Measurements from ENCODE around the gene CHRM4. TPM values are rescaled to one million over a fixed set of nuclear protein-coding genes. Genes with fewer than 3 reads are reported as not detected.

Gene CHRM4
- total RNA-seq, 1 donor, result 0.36 TPM

DNA sequence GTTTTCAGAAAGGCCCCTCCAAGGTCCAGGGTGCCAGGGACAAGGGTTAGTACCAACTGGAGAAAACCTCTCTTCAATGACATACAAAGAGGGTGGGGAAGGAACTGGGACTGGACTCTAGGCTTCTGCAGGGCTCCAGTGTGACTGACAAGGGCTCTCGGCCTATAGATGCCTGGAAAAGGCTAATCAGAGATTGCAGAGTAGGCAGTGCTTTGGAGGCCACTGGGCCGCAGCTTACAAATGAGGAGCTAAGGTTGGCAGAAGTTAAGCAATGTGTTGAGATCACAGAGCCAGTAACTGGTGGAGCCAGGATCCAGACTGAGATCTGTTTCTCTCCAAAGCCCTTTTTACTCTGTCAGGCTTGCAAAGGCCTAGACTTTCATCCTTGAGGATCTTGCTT, 51.8 kb downstream of the CHRM4 start:
- TF ChIP-seq, protein P1, sequence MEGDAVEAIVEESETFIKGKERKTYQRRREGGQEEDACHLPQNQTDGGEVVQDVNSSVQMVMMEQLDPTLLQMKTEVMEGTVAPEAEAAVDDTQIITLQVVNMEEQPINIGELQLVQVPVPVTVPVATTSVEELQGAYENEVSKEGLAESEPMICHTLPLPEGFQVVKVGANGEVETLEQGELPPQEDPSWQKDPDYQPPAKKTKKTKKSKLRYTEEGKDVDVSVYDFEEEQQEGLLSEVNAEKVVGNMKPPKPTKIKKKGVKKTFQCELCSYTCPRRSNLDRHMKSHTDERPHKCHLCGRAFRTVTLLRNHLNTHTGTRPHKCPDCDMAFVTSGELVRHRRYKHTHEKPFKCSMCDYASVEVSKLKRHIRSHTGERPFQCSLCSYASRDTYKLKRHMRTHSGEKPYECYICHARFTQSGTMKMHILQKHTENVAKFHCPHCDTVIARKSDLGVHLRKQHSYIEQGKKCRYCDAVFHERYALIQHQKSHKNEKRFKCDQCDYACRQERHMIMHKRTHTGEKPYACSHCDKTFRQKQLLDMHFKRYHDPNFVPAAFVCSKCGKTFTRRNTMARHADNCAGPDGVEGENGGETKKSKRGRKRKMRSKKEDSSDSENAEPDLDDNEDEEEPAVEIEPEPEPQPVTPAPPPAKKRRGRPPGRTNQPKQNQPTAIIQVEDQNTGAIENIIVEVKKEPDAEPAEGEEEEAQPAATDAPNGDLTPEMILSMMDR (IDR thresholded peaks at IDR 0.05; ENCODE audit: extremely low read depth, low read depth, low read length), result no peak

DNA sequence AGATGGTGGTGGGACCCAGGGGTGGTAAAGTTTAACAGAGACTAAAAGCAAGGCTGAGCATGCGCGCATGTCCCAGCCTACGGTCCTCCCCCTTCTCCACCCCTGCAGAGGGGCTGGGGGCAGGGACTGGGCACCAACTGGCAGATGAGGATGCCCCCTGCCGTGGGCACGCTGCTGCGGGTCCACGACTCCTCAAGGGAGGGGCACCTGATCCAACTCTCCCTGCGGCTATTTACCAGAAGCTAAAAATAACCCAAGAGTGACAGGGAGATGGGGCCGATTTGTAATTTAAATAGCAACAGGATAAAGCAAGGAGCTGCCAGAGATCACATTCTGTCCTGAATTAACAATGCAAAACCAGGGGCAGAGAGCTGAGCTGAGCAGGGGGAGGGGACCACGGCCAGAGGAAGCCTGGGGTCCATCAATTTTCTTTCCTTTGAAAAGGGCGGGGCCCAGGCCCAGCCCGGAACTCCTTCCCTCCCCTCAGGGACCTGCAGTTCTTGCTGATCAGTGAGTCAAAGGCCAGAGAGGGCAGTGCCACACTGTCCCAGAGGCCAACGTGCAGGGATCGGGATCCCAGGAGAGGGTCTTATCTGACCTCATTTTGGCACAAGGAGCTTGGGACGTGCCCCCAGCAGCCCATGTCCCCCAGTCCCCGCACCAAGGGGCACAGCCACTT, 52.4 kb downstream of the CHRM4 start:
- H2AFZ ChIP-seq (ENCODE audit: low read length), result peak overlapping the region; percentile 36
- H3K9me3 ChIP-seq (ENCODE audit: low read depth, low read length), result no peaks in the 10 kb centered on the region
- no peaks in the 10 kb centered on the region for H4K20me1 ChIP-seq (ENCODE audit: insufficient read depth, low read length)
- peaks cover 2% of the 10 kb centered on the region for H3K4me1 ChIP-seq (ENCODE audit: insufficient read depth, low read length)
- peaks cover 28% of the 10 kb centered on the region for H3K27me3 ChIP-seq (ENCODE audit: insufficient read depth, low read length)
- TF ChIP-seq, protein P1 (IDR thresholded peaks at IDR 0.05; ENCODE audit: extremely low read depth, low read depth, low read length), result no peak
- H3K36me3 ChIP-seq (ENCODE audit: insufficient read depth, low read length), result no peaks in the 10 kb centered on the region
- peak; percentile 91 for DNase-seq (ENCODE audit: insufficient read length, low spot score, missing footprints)
- no peak overlapping the region for H3K27ac ChIP-seq (ENCODE audit: low read depth, low read length)
- no peaks in the 10 kb centered on the region for H3K79me2 ChIP-seq (ENCODE audit: insufficient read depth, low read length)
- no peak overlapping the region for H3K4me3 ChIP-seq (ENCODE audit: insufficient read depth, low read length)
- H3K4me2 ChIP-seq (ENCODE audit: insufficient read depth, low read length), result peak overlapping the region; percentile 14

More for the DNA sequence above, 51.8 kb downstream of the CHRM4 start:
- Histone ChIP-seq H3K4me2 (ENCODE audit: insufficient read depth, low read length) (no peak overlapping the region), H3K36me3 (ENCODE audit: insufficient read depth, low read length) (no peaks in the 10 kb centered on the region), H3K4me1 (ENCODE audit: insufficient read depth, low read length) (peaks cover 2% of the 10 kb centered on the region), H4K20me1 (ENCODE audit: insufficient read depth, low read length) (no peaks in the 10 kb centered on the region), H3K27me3 (ENCODE audit: insufficient read depth, low read length) (peaks cover 21% of the 10 kb centered on the region), H3K4me3 (ENCODE audit: insufficient read depth, low read length) (no peak overlapping the region), H3K9me3 (ENCODE audit: low read depth, low read length) (no peaks in the 10 kb centered on the region), H3K79me2 (ENCODE audit: insufficient read depth, low read length) (no peaks in the 10 kb centered on the region), H2AFZ (ENCODE audit: low read length) (no peak overlapping the region), H3K27ac (ENCODE audit: low read depth, low read length) (no peak overlapping the region)
- DNase-seq (ENCODE audit: insufficient read length, low spot score, missing footprints), result no peak

DNA sequence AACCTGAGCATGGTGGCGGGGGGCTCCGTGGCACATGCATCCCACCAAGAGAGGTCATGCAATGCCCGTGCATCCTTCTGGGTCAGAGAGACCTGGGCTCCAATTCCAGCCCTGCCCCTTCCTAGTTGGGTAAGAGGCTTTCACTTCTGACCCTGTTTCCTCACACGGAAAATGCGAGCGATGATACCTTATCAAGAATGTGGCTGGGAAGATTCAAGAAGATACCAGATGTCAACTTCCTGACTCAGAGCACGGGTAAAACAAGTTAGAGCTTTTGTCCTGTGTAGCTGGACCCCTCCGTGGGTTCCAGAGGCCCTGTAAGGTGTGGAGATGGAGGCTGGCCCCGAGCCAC, 53.0 kb downstream of the CHRM4 start:
- TF ChIP-seq, protein P1 (IDR thresholded peaks at IDR 0.05; ENCODE audit: extremely low read depth, low read depth, low read length), result no peak
- Histone ChIP-seq H3K4me2 (ENCODE audit: insufficient read depth, low read length) (peak overlapping the region; percentile 14), H4K20me1 (ENCODE audit: insufficient read depth, low read length) (no peaks in the 10 kb centered on the region), H2AFZ (ENCODE audit: low read length) (peak overlapping the region; percentile 36), H3K36me3 (ENCODE audit: insufficient read depth, low read length) (no peaks in the 10 kb centered on the region), H3K4me1 (ENCODE audit: insufficient read depth, low read length) (peaks cover 2% of the 10 kb centered on the region), H3K27ac (ENCODE audit: low read depth, low read length) (no peak overlapping the region), H3K27me3 (ENCODE audit: insufficient read depth, low read length) (peaks cover 33% of the 10 kb centered on the region), H3K9me3 (ENCODE audit: low read depth, low read length) (no peaks in the 10 kb centered on the region), H3K79me2 (ENCODE audit: insufficient read depth, low read length) (no peaks in the 10 kb centered on the region), H3K4me3 (ENCODE audit: insufficient read depth, low read length) (no peak overlapping the region)
- peak; percentile 61 for DNase-seq (ENCODE audit: insufficient read length, low spot score, missing footprints)

DNA sequence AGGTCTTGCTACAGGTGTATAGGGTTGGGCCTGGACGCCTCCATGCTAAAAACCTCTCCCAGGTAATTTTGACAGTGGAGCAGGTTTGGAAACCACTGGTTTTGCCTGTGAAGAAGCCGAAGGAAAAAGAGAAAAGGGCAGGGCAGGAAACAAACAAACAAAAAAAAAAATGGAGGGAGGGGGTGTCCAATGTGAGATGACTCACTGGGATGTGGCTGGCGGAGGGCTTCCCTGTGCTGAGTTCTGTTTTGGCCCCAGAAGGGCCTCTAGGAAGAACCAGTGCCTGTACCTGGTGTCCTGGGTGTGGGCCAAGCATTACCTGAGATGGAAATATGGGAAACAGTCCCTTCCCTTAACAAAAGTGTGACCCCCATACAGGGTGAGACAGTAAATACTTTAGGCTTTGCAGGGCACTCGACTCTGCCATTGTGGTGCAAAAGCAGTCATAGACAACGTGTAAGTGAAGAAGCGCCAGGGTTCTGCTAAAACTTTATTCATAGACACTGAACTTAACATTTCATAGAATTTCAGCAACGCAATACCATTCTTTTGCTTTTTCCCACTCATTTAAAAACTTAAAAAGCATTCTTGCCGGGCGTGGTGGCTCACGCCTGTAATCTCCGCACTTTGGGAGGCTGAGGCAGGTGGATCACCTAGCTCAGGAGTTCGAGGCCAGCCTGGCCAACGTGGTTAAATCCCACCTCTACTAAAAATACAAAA, 53.8 kb downstream of the CHRM4 start:
- Histone ChIP-seq H3K79me2 (ENCODE audit: insufficient read depth, low read length) (no peaks in the 10 kb centered on the region), H3K4me1 (ENCODE audit: insufficient read depth, low read length) (peaks cover 2% of the 10 kb centered on the region), H3K27ac (ENCODE audit: low read depth, low read length) (no peak overlapping the region), H4K20me1 (ENCODE audit: insufficient read depth, low read length) (no peaks in the 10 kb centered on the region), H3K4me3 (ENCODE audit: insufficient read depth, low read length) (no peak overlapping the region), H2AFZ (ENCODE audit: low read length) (no peak overlapping the region), H3K9me3 (ENCODE audit: low read depth, low read length) (no peaks in the 10 kb centered on the region), H3K4me2 (ENCODE audit: insufficient read depth, low read length) (no peak overlapping the region), H3K27me3 (ENCODE audit: insufficient read depth, low read length) (peaks cover 34% of the 10 kb centered on the region), H3K36me3 (ENCODE audit: insufficient read depth, low read length) (no peaks in the 10 kb centered on the region)
- DNase-seq (ENCODE audit: insufficient read length, low spot score, missing footprints), result peak; percentile 56
- TF ChIP-seq, protein P1 (IDR thresholded peaks at IDR 0.05; ENCODE audit: extremely low read depth, low read depth, low read length), result no peak
